Neural cell (in vitro differentiated cells): ENCODE data around the gene PTPRF.

ENCODE experiments used
- EP300 ChIP-seq: fragments of 450-650 bp; conservative IDR thresholded peaks from 2 replicates; pipeline ENCODE4 v1.6.1; 2014; ENCODE audit warnings: antibody characterized with exemption, mild to moderate bottlenecking, moderate library complexity; ENCODE audit not compliant: poor library complexity, severe bottlenecking
- MXI1 ChIP-seq: fragments of 450-650 bp; conservative IDR thresholded peaks from 2 replicates; pipeline ENCODE4 v1.6.1; 2014; ENCODE audit warnings: antibody characterized with exemption, mild to moderate bottlenecking; ENCODE audit not compliant: poor library complexity, severe bottlenecking
- RAD21 ChIP-seq: fragments of 450-650 bp; conservative IDR thresholded peaks from 2 replicates; pipeline ENCODE4 v1.6.1; 2014; ENCODE audit warnings: antibody characterized with exemption, mild to moderate bottlenecking, moderate library complexity
- TAF1 ChIP-seq: IDR thresholded peaks from 2 replicates; pipeline ENCODE4 v1.6.1; 2012; ENCODE audit warnings: low read depth
- TF ChIP-seq, protein P1 (sequence below): fragments of 450-650 bp; IDR thresholded peaks from 2 replicates; pipeline ENCODE4 v1.5.1; 2014; ENCODE audit warnings: antibody characterized with exemption, mild to moderate bottlenecking, moderate library complexity; ENCODE audit not compliant: poor library complexity, severe bottlenecking

DNA sequence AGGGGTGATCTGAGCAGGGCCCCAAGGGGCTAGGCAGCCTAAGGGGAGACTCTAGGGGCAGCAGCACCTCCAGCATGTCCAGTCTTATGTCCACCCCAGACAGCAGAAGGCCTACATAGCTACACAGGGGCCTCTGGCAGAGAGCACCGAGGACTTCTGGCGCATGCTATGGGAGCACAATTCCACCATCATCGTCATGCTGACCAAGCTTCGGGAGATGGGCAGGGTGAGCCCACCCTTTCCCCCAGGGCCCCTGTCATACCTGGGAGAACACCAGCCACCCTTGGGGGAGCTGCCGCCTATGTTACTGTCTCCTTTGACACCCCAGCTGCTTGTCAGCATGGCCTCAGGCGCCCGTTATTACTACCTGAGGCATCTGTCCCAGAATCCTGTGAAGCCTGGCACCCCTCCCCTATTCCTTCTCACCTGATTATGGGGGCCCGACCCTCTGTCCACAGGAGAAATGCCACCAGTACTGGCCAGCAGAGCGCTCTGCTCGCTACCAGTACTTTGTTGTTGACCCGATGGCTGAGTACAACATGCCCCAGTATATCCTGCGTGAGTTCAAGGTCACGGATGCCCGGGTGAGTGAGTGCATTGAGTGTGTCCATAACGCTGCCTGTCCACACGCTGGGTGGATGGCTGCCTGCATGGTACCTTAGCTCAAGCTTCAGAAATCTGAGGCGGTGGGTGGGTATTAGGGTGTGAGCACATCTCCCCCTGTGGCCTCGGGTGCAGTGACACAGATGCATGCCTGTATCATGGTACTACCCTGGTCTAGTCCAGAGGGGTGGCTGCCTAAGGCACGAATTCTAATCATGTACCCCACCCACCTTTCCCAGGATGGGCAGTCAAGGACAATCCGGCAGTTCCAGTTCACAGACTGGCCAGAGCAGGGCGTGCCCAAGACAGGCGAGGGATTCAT lies 89.6 kb downstream of the PTPRF start:
- TF ChIP-seq RAD21 (no peak), TAF1 (no peak), MXI1 (no peak), EP300 (no peak)
- TF ChIP-seq, protein P1, sequence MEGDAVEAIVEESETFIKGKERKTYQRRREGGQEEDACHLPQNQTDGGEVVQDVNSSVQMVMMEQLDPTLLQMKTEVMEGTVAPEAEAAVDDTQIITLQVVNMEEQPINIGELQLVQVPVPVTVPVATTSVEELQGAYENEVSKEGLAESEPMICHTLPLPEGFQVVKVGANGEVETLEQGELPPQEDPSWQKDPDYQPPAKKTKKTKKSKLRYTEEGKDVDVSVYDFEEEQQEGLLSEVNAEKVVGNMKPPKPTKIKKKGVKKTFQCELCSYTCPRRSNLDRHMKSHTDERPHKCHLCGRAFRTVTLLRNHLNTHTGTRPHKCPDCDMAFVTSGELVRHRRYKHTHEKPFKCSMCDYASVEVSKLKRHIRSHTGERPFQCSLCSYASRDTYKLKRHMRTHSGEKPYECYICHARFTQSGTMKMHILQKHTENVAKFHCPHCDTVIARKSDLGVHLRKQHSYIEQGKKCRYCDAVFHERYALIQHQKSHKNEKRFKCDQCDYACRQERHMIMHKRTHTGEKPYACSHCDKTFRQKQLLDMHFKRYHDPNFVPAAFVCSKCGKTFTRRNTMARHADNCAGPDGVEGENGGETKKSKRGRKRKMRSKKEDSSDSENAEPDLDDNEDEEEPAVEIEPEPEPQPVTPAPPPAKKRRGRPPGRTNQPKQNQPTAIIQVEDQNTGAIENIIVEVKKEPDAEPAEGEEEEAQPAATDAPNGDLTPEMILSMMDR, result no peak
